Fibroblast of the conjunctiva (primary cell): ENCODE data around the gene HELZ2.
"Not testable (repeated sequence)": the region's sequence is repeated elsewhere in the genome, so short reads cannot be mapped to it uniquely, and the experiment has no call there.

ENCODE experiments used
- DNase-seq: peaks from one replicate; pipeline ENCODE4 v3.0.0-alpha.2; 2010; ENCODE audit warnings: low read depth

Gene HELZ2

GRCh38 chr20:63579017-63579694, 5.1 kb upstream of the HELZ2 start:
- DNase-seq = no peak

- DNase-seq = no peak
Observed at GRCh38 chr20:63578224-63579016, 4.4 kb upstream of the HELZ2 start.

- no peak for DNase-seq
Observed at GRCh38 chr20:63577317-63577894, 3.4 kb upstream of the HELZ2 start.

DNA sequence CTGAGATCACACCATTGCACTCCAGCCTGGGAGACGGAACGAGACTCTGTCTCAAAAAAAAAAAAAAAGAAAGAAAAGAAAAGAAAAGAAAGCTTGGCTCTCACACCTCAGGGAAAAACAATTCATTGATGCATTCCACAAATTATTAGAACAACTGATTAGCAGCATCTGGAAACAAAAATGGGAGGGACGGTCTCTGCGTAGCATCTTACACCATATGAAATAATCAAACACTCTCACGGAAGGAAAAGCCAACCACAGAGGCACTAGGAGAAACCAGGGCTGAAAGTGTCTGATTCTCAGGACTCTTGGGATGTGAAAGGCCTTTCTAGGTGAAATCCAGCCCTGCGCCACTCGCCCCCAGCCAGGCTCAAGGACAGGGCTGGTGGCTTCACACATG, 2.3 kb upstream of the HELZ2 start:
- DNase-seq = no peak

DNA sequence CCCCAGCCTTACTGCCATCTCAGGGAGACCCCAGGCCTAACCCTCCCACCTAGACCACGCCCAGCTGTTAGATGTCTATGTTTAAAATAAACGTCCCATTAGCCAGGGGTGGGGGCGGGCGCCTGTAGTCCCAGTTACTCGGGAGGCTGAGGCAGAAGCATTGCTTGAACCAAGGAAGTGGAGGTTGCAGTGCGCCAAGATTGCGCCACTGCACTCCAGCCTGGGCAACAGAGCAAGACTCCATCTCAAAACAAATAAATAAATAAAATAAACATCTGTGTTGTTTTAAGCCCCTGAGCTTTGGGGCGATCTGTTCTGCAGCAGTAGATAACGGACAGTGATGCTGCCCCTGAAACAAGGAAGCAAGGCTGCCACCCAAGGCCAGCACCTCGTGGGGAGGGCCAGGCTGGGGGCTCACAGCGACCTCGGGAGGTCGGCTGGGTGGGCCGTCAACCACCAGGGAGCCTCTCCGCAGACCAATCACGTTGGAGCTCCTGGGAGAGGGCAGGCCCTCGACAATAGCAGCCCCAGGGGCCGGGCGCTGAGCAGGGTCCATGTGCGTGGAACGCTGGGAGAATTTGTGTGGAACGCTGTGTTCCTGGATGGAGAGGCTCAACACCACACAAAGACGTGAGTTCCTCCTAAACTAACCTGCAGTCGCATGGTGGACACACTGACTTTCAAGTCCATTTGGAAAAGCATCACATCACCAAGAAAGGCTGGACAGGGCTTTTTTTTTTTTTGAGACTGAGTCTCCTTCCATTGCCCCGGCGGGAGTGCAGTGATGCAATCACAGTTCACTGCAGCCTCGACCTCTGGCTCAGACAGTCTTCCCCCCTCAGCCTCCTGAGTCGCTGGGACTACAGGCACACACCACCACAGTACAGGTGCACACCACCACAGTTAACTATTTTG, 1.0 kb upstream of the HELZ2 start:
- peak; percentile 16 for DNase-seq

GRCh38 chr20:63573647-63574131, 350 bp downstream of the HELZ2 start:
- DNase-seq = no peak

DNA sequence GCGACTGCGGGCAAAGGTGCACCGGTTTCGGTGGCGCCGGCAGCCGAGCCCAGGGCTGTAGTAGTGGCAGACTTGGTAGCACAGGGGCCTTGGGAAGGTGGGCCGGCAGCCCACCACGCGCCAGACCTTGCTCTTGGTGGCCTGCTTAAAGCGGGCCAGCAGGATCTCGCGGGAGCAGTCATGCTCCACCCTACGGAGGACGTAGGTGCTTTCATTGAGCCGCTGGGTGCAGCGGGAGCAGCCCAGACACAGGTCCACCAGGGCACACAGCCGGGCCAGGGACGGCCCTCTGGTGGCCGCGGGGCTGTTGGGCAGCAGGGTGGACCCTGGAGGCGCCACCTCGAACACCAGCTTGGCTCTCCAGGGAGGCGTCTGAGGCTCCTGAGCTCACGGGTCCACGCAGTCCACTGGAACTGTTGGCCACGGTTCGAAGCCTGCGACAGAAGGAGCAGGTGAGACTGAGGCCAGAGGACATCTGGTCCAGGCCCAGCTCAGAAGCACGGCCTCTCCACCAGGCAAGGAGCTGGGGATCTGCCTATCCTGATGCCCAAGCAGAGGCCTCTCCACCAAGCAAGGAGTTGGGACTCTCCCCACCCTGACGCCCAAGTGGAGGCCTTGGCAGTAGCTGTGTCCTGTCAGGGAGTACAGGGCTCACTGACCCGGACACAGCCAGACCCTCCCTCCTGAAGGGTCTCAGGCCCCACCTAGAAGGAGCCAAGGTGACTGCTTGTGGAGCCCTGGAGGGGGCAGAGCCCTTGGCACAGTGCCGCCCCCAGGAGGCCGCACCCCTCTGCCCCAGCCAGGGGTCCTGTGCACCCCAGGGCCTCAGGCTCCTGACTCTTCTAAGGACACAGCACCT, 1.0 kb downstream of the HELZ2 start:
- no peak for DNase-seq

GRCh38 chr20:63572071-63572787, 1.8 kb downstream of the HELZ2 start:
- no peak for DNase-seq

DNA sequence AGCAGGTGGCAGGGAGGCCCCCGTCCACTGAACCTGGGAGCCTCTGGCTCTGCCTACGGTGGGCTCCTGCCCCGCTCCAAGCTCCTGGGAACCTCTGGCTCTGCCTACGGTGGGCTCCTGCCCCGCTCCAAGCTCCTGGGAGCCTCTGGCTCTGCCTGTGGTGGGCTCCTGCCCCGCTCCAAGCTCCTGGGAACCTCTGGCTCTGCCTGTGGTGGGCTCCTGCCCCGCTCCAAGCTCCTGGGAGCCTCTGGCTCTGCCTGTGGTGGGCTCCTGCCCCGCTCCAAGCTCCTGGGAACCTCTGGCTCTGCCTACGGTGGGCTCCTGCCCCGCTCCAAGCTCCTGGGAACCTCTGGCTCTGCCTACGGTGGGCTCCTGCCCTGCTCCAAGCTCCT, 3.0 kb downstream of the HELZ2 start:
- not testable (repeated sequence) for DNase-seq

DNA sequence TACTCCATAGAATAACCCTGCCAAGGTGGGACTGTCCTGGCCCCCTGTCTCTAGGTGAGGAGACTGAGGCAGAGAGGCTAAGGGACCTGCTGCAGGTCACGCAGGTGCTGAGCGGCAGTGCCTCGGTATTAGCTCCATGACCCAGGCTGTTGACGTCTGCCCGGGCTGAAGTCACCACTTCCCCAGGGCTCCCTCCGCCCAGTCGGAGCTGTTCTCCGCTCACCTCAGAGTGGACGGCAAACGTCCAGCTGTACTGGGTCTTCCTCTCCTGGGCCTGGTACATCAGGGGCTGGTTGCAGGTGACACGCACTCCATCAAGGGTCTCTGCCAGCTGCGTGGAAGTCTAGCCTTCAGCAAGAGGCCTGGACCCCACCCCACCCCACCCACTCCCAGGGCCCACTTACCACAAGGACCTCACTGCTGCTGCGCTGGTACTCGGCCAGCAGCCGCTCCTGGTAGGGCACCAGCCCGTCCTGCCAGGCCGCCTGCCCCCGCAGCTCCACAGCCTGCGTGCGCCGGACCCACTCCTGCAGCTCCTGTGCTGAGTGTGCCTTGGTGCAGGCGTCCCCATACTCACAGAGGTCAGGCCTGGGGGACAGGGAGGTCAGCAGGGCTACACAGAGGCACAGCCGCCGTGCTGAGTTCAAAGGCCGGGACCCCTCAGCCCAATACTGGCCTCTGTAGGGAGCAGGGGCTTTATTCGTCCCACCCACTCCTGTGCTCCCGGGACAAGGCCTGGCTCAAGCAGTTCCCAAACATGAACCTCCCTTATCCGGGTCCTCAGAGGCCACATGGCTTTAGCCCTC, 3.6 kb downstream of the HELZ2 start:
- no peak for DNase-seq

DNA sequence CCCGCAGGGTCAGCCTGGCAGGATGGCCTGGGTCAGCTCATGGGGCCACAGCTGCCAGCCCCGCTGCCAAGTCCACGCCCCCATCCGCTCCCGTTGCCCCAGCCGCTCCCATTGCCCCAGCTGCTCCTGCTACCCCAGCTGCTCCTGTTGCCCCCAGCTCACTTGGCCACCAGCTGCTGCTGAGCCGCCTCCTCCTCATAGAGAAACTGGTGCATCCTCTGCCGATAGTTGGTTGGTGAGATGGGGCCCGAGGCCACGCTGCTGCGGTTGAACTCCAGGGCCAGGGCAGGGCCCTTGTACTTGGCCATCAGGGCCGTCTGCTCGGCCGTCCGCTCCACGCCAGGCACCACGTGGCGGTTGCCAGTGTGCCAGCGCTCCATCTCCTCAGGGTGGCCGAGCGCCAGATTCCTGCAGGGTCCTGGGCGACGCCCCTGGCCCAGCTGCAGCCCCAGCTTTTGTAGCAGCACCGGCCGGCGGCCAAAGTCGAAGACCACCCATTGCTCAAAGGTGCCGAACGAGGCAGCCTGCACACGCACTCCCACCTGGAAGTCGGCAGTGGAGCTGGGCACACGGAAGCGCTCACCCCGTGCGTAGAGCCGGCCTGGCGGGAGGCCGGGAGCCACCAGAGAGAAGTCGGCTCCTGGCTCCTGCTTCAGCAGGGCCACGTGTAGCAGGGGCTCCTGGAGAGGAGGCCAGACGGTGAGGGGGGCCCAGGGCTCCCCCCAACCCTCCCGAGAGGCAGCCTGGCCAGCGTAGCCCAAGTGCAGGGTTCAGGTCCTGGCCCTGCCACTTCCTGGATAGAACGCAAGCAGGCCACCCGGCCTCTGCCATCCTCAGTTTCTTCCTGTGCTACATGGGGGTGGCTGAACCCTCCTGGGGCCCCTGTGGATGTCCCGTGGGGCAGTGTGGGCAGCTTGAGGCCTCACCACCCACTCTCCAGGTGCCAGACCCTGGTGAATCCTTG, 4.8 kb downstream of the HELZ2 start:
- no peak for DNase-seq

DNA sequence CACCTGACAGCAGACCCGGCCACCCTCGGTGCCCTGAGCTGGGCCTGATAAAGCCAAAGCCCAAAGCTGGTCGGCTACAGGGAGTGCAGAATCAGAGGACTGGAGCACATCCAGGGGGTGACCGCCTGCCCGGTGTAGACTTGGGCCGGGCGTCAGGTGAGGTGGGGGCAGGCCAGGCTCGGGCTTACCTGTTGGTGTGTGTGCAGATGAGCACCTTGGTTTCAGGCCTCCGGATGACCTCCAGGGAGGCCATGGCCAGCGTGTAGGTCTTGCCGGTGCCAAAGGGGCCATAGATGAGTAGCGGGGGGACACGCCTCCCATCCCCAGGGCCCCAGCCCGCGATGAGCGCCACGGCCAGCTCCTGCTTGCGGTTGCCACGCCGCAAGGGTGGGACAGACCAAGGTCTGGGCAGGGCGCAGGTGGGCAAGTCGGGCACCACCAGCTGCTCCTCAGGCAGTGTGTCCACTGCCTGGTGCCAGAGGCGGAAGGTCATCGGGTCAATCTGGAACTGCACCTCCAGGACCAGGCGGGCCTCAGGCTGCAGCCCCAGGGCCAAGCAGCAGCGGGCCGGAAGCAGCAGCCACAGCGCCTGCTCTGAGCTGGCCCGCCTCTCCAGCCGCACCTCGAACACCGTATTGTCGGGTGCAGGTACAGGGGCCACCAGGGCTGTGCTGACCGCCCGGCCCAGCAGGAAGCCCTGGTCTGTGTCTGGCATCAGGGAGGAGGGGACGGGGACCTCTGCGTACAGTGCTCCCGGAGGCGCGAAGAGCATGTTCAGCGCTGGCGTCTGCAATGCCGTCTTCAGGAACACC, 5.7 kb downstream of the HELZ2 start:
- no peak for DNase-seq

- DNase-seq = no peak
Observed at GRCh38 chr20:63567386-63568169, 6.5 kb downstream of the HELZ2 start.

DNA sequence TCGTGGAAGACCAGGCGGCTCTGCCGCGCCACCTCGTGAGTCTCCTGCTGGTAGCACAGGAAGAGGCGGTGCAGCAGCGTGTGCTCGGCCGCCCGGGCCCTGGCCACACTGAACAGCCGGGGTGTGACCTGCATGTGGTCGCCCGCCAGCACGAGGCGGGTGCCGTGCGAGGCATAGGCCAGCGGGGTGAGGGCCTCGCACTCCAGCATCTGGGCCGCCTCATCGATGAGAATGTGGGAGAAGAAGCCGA, 7.0 kb downstream of the HELZ2 start:
- DNase-seq = no peak

GRCh38 chr20:63566395-63567135, 7.5 kb downstream of the HELZ2 start:
- DNase-seq = no peak

- no peak for DNase-seq
Observed at GRCh38 chr20:63565699-63566335, 8.2 kb downstream of the HELZ2 start.
